Bronchial epithelial cell (primary cell): ENCODE measurements around the gene HSF4. TPM values are rescaled to one million over a fixed set of nuclear protein-coding genes. Genes with fewer than 3 reads are reported as not detected.
"Not testable (repeated sequence)": the region's sequence is repeated elsewhere in the genome, so short reads cannot be mapped to it uniquely, and the experiment has no call there.

Experiments used
- DNase-seq: peaks from one replicate; pipeline ENCODE4 v3.0.0-alpha.2; 2010; ENCODE audit warnings: low read depth
- FAIRE-seq: peaks from 2 replicates; lab custom pipeline; 2011; peaks lifted over from hg19 to GRCh38; lab: Jason Lieb, UNC
- H3K27me3 ChIP-seq: 2 replicates; pipeline ENCODE4 v1.5.1; 2011; ENCODE audit warnings: low read length; ENCODE audit not compliant: control insufficient read depth, insufficient read depth
- H3K36me3 ChIP-seq: 2 replicates; pipeline ENCODE4 v1.5.1; 2011; ENCODE audit warnings: low read length; ENCODE audit not compliant: control insufficient read depth, insufficient read depth
- H3K4me3 ChIP-seq: 2 replicates; pipeline ENCODE4 v1.5.1; 2011; ENCODE audit warnings: mild to moderate bottlenecking, low read depth, low read length, control low read depth
- CTCF ChIP-seq: IDR thresholded peaks from 2 replicates; pipeline ENCODE4 v1.5.1; 2011; ENCODE audit warnings: mild to moderate bottlenecking, moderate library complexity, low read length, control low read depth, inconsistent platforms; ENCODE audit not compliant: insufficient read depth, severe bottlenecking
- total RNA-seq: library from RNA; depleted of rRNA; stranded (reverse); fragments of >200 nt; gene quantifications from 2 replicates; pipeline ENCODE4 v1.2.1, GENCODE V29; 2014

HSF4 gene
- total RNA-seq = 3.7 and 8.1 TPM in 2 replicates

- no peak for TF ChIP-seq CTCF
- Histone ChIP-seq H3K36me3 (peaks cover 2% of the 10 kb centered on the region), H3K4me3 (peak within 1 kb of the TSS; percentile 21), H3K27me3 (peaks cover 14% of the 10 kb centered on the region)
- FAIRE-seq = no peak
- DNase-seq = no peak
Observed at GRCh38 chr16:67164599-67165061, at the start of gene HSF4. TSS of gene HSF4 (plus strand) at chr16:67164745. CDS start at chr16:67164812, 67 bp downstream.

GRCh38 chr16:67114793-67115192 lies 49.8 kb upstream of the HSF4 start:
- Histone ChIP-seq H3K27me3 (no peaks in the 10 kb centered on the region), H3K4me3 (no peak overlapping the region), H3K36me3 (no peaks in the 10 kb centered on the region)
- no peak for DNase-seq
- no peak for TF ChIP-seq CTCF
- FAIRE-seq = no peak

DNA sequence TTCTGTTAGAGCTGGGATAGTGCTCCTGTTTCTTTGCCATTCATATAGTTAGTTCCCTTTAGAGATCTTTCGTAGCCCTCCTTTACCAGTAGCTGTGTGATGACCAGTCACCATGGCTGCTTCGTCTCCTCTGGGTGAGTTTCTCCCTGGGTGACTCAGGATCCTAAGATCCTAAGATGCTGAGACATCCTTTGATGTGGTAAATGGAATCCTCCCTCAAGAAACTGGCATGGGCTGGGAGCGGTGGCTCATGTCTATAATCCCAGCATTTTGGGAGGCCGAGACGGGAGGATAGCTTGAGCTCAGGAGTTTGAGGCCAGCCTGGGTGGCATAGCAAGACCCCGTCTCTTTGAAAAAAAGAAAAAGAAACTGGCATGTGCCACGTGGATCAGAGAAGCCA lies 48.9 kb upstream of the HSF4 start:
- peak; percentile 88 for DNase-seq
- Histone ChIP-seq H3K4me3 (no peak overlapping the region), H3K27me3 (no peaks in the 10 kb centered on the region), H3K36me3 (peaks cover 6% of the 10 kb centered on the region)
- no peak for TF ChIP-seq CTCF
- FAIRE-seq = no peak

DNA sequence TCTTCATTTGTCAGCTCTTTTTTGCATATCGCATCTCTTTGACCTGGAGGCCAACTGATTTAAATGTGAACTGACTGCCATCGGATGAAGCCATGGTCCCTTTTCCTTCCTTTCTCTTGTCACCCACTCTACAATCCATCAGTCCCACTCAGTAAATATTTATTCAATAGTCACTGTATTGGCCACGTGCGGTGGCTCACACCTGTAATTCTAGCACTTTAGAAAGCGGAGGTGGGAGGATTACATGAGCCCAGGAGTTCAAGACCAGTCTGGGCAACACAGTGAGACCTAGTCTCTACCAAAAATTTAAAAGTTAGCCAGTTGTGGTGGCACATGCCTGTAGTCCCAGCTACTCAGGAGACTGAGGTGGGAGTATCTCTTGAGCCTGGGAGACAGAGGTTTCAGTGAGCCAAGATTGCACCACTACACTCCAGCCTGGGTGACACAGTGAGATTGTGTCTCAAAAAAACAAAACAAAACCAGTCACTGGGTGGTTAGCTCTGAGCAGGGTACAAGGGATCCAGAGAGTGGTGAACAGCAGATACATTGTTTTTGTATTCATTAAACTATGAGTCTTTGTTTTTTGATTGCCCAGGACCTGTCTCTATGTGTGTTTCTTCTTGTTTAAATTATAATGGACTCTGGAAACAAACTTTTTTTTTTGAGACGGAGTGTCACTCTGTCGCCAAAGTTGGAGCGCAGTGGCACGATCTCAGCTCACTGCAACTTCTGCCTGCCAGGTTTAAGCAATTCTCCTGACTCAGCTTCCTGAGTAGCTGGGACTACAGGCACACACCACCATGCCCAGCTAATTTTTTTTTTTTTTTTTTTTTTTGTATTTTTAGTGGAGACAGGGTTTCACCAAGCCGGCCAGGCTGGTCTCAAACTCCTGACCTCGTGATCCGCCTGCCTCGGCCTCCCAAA lies 47.9 kb upstream of the HSF4 start:
- H3K4me3 ChIP-seq = no peak overlapping the region
- peaks cover 8% of the 10 kb centered on the region for H3K36me3 ChIP-seq
- no peak for DNase-seq
- H3K27me3 ChIP-seq = no peaks in the 10 kb centered on the region
- FAIRE-seq = no peak
- no peak for TF ChIP-seq CTCF

DNA sequence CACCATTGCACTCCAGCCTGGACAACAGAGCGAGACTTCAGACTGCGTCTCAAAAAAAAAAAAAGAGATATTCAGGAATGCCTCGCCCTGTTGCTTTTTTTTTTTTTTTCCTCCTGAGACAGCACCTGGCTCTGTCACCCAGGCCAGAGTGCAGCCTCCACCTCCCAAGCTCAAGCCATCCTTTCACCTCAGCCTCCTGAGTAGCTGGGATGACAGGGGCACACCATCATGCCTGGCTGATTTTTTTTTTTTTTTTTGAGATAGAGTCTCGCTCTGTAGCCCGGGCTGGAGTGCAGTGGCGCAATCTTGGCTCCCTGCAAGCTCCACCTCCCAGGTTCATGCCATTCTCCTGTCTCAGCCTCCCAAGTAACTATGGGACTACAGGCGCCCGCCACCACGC lies 46.8 kb upstream of the HSF4 start:
- H3K27me3 ChIP-seq = no peaks in the 10 kb centered on the region
- no peak overlapping the region for H3K4me3 ChIP-seq
- TF ChIP-seq CTCF = no peak
- FAIRE-seq (no peak), DNase-seq (no peak)
- peaks cover 10% of the 10 kb centered on the region for H3K36me3 ChIP-seq

DNA sequence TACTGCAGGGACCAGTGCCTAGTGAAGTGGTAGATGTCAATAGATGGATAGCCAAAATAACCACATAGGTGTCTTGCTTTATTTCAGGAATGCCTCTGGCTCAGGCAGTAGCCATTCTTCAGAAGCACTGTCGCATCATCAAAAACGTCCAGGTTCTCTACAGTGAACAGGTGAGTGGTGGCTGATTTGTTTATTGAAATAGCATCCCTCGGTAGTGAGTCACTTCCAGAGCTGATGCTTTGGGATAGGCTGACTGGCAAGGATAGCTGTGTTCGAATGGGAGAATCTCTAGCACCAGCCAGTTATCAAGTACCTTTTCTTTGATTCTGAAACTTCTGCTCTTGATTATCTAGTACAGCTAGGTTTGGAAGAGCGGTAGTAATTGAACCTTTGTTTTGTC lies 44.5 kb upstream of the HSF4 start:
- no peak for TF ChIP-seq CTCF
- DNase-seq (peak; percentile 28), FAIRE-seq (peak; percentile 7)
- H3K27me3 ChIP-seq = no peaks in the 10 kb centered on the region
- H3K4me3 ChIP-seq = no peak overlapping the region
- H3K36me3 ChIP-seq = peaks cover 14% of the 10 kb centered on the region

- H3K36me3 ChIP-seq = peaks cover 15% of the 10 kb centered on the region
Observed at GRCh38 chr16:67122799-67123198, 41.7 kb upstream of the HSF4 start.

More at GRCh38 chr16:67122799-67123198, 41.7 kb upstream of the HSF4 start:
- not testable (repeated sequence) for DNase-seq, H3K4me3 ChIP-seq, H3K27me3 ChIP-seq, FAIRE-seq
